Fibroblast of pulmonary artery (primary cell): Measurements from ENCODE around the gene RPS16.

ENCODE experiments used
- DNase-seq: peaks from one replicate; pipeline ENCODE4 v3.0.0-alpha.2; 2010; ENCODE audit warnings: low read depth
- H3K4me3 ChIP-seq: replicated peaks from 2 replicates; pipeline ENCODE4 v1.5.1; 2011; ENCODE audit warnings: low read depth, mild to moderate bottlenecking, control low read depth, low read length, moderate library complexity
- TF ChIP-seq, protein P1 (sequence below): IDR thresholded peaks from 2 replicates; pipeline ENCODE4 v1.5.1; 2011; ENCODE audit warnings: mild to moderate bottlenecking, control low read depth, low read length, inconsistent platforms; ENCODE audit errors: missing control alignments

Gene RPS16

DNA sequence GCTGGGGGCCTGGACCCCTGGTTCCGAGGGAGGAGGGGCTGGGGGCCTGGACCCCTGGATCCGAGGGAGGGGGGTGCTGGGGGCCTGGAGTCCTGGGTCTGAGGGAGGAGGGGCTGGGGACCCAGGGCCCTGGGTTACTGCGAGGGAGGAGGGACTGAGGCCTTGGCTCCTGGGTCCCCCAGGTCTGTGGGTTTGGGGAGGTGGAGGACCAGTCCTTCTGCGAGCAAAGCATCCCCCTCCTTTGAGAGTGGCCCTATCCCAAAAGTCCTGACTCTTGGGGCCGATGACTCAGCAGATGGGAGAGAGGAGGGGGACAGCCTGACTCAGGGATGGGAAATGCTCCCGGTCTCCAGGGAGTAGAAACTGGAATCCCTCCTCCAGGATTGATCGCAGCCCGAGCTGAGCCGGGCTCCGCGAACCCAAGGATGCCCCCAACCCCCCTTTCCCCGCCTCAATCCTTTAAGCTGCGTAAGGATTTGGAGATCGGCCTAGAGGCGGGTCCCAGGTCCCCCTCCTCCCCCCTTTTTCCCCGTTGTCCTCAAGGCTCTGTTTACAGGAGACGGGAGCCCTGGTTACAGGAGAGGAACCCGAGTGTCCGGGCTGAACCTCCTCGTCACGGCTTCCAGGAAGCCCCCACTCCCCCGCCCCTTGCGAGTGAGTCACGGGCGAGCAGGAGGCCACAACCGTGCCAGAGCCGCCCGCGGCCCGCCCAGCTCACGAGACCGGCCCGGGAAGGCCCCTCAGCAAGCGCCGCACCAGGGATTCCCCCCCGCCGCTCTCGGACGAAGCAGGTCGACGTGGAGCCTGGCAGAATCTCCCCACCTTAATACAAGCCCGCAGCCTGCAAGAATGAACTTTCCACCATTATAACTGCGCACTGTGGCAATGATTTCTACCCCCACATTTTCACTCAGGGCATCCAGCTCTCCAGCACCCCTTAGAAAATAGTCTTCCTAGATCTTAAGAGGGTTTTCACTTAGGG lies 32.1 kb downstream of the RPS16 start:
- TF ChIP-seq, protein P1, sequence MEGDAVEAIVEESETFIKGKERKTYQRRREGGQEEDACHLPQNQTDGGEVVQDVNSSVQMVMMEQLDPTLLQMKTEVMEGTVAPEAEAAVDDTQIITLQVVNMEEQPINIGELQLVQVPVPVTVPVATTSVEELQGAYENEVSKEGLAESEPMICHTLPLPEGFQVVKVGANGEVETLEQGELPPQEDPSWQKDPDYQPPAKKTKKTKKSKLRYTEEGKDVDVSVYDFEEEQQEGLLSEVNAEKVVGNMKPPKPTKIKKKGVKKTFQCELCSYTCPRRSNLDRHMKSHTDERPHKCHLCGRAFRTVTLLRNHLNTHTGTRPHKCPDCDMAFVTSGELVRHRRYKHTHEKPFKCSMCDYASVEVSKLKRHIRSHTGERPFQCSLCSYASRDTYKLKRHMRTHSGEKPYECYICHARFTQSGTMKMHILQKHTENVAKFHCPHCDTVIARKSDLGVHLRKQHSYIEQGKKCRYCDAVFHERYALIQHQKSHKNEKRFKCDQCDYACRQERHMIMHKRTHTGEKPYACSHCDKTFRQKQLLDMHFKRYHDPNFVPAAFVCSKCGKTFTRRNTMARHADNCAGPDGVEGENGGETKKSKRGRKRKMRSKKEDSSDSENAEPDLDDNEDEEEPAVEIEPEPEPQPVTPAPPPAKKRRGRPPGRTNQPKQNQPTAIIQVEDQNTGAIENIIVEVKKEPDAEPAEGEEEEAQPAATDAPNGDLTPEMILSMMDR: no peak
- H3K4me3 ChIP-seq: peak overlapping the region; percentile 51
- peak; percentile 99 for DNase-seq

DNA sequence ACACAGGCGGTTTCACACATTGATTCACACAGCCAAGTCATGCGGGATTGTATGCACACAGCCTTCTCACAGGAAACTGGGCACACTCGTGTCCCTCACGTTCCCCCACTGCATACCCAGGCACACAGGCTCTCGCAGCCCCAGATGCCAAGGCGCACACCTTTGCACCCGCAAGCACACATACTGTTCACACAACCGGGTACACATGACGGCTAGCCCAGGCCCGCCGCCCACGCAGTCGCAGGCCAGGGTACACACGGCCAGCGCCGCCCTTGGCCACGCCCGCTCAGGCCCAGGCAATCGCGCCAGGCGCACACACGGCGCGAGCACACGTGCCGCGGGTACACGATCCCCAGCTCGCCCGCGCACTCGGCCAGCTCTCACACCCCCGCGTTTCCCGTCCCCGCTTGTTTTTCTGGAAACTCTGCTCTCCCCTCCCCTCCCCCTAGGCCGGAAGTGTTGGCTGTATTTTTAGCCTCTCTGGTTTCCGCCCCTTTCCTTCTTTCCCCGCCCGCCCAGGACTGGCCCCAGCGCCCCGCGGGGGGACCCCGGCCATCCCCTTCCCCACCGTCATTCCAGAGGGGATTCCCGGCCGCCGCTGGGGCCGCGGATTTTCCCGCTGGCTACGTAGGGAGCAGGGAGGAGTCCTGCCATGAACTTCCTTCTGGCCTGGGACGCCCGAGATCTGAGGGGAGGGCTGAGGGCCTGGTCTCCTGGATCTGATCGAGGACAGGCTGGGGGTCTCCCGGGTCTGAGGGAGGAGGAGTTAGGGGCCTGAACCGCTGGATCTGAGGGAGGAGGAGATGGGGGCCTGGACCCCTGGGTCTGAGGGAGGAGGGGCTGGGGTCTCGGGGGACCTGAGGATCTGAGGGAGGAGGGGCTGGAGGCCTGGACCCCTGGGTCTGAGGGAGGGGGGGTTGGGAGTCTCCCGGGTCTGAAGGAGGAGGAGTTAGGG lies 33.1 kb downstream of the RPS16 start:
- DNase-seq: peak; percentile 97
- TF ChIP-seq, protein P1: no peak
- H3K4me3 ChIP-seq: peak overlapping the region; percentile 51

DNA sequence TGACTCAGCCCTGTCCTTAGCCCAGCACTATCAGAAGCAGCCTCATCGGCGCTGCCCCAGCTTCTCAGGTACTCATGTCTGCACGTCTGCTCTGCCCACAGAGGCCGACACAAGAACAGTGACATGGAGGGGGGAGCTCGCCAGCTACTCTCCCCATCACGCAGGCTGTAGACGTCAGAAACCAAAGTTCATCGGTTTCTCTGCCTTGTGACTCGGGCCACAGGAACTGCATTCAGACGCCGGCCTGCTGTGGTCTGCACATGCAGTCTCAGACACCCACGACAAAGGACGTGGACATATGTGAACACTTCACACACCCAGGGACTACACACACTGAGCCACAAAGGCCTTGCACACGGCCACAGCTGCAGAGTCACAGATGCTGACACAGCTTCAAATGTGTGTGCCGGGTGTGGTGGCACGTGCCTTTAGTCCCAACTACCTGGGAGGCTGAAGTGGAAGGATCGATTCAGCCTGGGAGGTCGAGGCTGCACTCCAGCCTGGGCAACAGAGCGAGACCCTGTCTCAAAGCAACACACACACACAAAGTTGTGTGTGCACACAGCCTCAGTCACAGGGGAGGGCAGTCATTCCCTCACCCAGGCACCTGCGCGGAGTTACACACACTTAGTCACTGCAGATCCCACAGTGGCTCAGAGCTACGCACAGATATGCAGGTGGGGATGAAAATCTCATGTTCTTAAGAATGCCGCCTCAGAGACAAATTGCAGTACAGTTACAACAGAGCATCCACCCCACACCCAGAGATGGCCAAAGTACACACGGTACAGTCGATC lies 34.0 kb downstream of the RPS16 start:
- no peak overlapping the region for H3K4me3 ChIP-seq
- TF ChIP-seq, protein P1: no peak
- DNase-seq: peak; percentile 70

DNA sequence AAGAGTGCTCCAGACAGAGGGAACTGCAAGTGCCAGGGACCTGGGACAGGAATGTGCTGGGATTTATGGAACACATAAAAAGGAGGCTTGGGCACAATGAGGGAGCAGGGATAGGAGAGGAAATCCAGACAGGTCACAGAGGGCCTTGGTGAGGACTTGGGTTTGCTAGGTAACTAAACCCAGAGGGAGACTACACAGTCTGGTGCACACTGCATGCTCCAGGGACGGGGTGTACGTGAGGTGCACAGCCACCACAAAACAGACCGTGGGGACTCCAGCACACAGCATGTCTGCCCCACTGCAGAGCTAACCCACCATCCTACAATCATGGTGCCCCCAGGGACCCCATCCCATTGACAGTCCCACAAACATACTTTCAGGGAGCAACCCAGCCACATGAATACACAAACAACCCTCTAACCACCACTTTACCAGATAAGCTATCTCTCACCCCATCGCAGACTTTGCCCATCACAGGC lies 34.6 kb downstream of the RPS16 start:
- TF ChIP-seq, protein P1: no peak
- DNase-seq: no peak
- H3K4me3 ChIP-seq: no peak overlapping the region

DNA sequence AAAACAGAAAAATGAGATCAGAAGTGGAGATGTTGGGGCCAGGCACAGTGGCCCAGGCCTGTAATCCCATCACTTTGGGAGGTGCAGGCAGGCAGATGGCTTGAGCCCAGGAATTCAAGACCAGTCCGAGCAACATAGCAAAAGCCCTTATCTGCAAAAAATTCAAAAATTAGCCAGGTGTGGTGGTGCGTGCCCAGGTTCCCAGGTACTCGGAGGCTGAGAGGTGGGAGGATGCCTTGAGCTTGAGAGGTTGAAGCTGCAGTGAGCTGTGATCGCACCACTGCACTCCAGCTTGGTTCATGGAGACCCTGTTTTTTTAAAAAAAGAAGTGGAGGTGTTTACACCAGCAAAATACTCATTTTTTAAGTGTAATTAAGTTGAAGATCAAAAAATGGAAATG lies 35.7 kb downstream of the RPS16 start:
- TF ChIP-seq, protein P1: no peak
- no peak overlapping the region for H3K4me3 ChIP-seq
- no peak for DNase-seq

DNA sequence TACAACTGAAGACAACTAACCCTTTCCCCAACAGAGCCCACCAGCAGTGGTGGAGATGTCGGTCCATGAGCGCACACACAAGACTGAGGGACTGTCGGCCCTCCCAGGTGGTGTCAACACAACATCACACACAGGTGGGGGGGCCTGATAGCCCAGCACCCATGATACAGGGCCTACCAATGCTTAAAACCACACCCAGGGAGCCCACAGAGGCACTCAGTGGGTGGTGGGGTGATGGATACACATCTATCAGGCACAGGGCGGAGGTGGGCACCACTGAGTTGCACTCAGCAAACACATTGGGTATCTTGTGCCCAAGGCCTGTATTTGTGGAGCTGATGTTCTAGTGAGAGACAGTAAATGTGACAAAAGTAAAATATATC lies 36.1 kb downstream of the RPS16 start:
- TF ChIP-seq, protein P1: no peak
- no peak overlapping the region for H3K4me3 ChIP-seq
- DNase-seq: no peak
